ENCODE measurements around the gene IKZF3.
"Not testable (repeated sequence)": the region's sequence is repeated elsewhere in the genome, so short reads cannot be mapped to it uniquely, and the experiment has no call there.

The IKZF3 gene

DNA sequence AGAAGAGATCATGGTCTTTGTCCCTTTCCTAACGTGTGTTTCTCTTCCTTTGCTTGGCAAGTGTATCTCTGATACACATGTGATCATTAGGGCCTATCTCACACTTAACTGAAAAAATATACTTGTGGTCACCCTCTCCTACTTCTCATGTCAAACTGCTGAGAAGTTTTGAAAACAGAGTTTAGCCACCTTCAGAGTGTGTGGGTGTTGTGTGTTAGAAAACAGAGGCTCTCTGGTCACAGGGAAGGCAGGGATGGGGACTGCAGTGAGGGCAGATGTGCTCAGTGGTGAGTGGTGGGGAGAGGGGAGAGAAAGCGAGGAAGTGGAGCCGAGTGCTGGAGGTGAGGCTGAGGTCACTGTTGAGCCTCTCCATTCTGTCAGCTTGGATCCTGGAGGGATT, 97.0 kb downstream of the IKZF3 start:
- peaks cover 87% of the 10 kb centered on the region for H3K79me2 ChIP-seq (ENCODE audit: low read length)
- H3K27ac ChIP-seq (ENCODE audit: low read length), result no peak overlapping the region
- H3K4me1 ChIP-seq (ENCODE audit: low read length), result peaks cover 59% of the 10 kb centered on the region

DNA sequence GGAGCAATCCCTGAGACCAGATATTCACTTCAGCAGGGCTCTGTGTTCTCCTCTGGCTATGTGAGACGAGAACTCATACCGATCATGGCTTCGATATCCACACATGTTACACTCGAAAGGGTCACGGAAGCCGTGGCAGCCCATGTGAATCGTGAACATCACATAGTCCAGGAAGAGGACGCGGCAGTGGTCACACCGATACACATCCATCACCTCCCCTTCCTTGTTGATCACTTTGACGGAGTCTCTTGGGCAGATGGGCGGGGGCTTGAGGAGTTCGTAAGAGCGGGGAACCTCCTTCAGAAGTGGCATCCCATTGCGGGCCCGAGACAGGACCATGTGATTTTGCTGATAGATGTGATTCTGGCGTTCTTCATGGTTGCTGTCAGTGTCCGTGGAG, 98.3 kb downstream of the IKZF3 start:
- Histone ChIP-seq H3K27me3 (ENCODE audit: low read depth, low read length) (no peaks in the 10 kb centered on the region), H3K9me3 (ENCODE audit: insufficient read depth, low read length) (no peaks in the 10 kb centered on the region), H3K27ac (ENCODE audit: low read length) (no peak overlapping the region), H3K79me2 (ENCODE audit: low read length) (peaks cover 82% of the 10 kb centered on the region), H3K9ac (ENCODE audit: low read length) (no peak overlapping the region), H3K36me3 (replicated peaks; ENCODE audit: low read depth, low read length) (peaks cover 71% of the 10 kb centered on the region), H3K4me2 (ENCODE audit: low read length) (no peak overlapping the region), H3K4me3 (ENCODE audit: low read length) (no peak overlapping the region), H3K4me1 (ENCODE audit: low read length) (peaks cover 45% of the 10 kb centered on the region), H2AFZ (ENCODE audit: low read depth, low read length) (no peak overlapping the region), H4K20me1 (ENCODE audit: insufficient read depth, low read length) (peaks cover 19% of the 10 kb centered on the region; the same call in 1 of the 2 replicates)
- TF ChIP-seq EZH2phosphoT487 (IDR thresholded peaks at IDR 0.05; ENCODE audit: low read depth), result no peak
- TF ChIP-seq, protein P1, sequence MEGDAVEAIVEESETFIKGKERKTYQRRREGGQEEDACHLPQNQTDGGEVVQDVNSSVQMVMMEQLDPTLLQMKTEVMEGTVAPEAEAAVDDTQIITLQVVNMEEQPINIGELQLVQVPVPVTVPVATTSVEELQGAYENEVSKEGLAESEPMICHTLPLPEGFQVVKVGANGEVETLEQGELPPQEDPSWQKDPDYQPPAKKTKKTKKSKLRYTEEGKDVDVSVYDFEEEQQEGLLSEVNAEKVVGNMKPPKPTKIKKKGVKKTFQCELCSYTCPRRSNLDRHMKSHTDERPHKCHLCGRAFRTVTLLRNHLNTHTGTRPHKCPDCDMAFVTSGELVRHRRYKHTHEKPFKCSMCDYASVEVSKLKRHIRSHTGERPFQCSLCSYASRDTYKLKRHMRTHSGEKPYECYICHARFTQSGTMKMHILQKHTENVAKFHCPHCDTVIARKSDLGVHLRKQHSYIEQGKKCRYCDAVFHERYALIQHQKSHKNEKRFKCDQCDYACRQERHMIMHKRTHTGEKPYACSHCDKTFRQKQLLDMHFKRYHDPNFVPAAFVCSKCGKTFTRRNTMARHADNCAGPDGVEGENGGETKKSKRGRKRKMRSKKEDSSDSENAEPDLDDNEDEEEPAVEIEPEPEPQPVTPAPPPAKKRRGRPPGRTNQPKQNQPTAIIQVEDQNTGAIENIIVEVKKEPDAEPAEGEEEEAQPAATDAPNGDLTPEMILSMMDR (IDR thresholded peaks at IDR 0.05; ENCODE audit: low read depth, low read length), result no peak

More for the DNA sequence above, 97.0 kb downstream of the IKZF3 start:
- Histone ChIP-seq H2AFZ (ENCODE audit: low read depth, low read length) (no peak overlapping the region), H3K36me3 (replicated peaks; ENCODE audit: low read depth, low read length) (peaks cover 74% of the 10 kb centered on the region), H3K9me3 (ENCODE audit: insufficient read depth, low read length) (no peaks in the 10 kb centered on the region), H3K27me3 (ENCODE audit: low read depth, low read length) (no peaks in the 10 kb centered on the region), H4K20me1 (ENCODE audit: insufficient read depth, low read length) (peaks cover 19% of the 10 kb centered on the region; the same call in 1 of the 2 replicates), H3K4me3 (ENCODE audit: low read length) (no peak overlapping the region), H3K9ac (ENCODE audit: low read length) (no peak overlapping the region), H3K4me2 (ENCODE audit: low read length) (no peak overlapping the region)
- TF ChIP-seq, protein P1 (IDR thresholded peaks at IDR 0.05; ENCODE audit: low read depth, low read length), result no peak
- no peak for TF ChIP-seq EZH2phosphoT487 (IDR thresholded peaks at IDR 0.05; ENCODE audit: low read depth)

DNA sequence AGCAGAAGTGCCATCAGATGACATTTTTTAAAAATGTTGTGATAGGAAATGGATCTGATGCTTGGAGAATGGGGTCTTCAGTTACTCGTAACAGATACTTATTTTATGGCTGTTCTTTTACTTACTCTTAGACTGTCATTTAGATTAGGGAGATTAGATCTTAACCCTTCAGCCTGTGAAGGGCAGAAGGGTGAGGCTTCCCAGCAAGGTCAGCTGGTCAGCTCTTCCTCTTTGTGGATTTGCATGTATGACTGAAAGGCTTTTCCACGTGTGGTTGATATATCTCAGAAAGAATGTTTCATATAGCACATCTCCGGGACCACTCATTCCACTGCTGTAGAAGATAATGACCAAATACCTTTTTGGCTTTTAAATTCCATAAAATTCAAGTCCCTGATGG, 98.9 kb downstream of the IKZF3 start:
- no peaks in the 10 kb centered on the region for H3K27me3 ChIP-seq (ENCODE audit: low read depth, low read length)
- H3K9me3 ChIP-seq (ENCODE audit: insufficient read depth, low read length), result no peaks in the 10 kb centered on the region
- H3K4me2 ChIP-seq (ENCODE audit: low read length), result no peak overlapping the region
- H3K27ac ChIP-seq (ENCODE audit: low read length), result peak overlapping the region; percentile 21; the same call in 1 of the 2 replicates
- H3K4me3 ChIP-seq (ENCODE audit: low read length), result no peak overlapping the region
- no peak overlapping the region for H3K9ac ChIP-seq (ENCODE audit: low read length)
- H3K36me3 ChIP-seq (replicated peaks; ENCODE audit: low read depth, low read length), result peaks cover 75% of the 10 kb centered on the region
- peaks cover 85% of the 10 kb centered on the region for H3K79me2 ChIP-seq (ENCODE audit: low read length)
- H4K20me1 ChIP-seq (ENCODE audit: insufficient read depth, low read length), result peaks cover 19% of the 10 kb centered on the region; the same call in 1 of the 2 replicates
- H3K4me1 ChIP-seq (ENCODE audit: low read length), result peaks cover 39% of the 10 kb centered on the region
- no peak overlapping the region for H2AFZ ChIP-seq (ENCODE audit: low read depth, low read length)
- no peak for TF ChIP-seq EZH2phosphoT487 (IDR thresholded peaks at IDR 0.05; ENCODE audit: low read depth)
- TF ChIP-seq, protein P1 (IDR thresholded peaks at IDR 0.05; ENCODE audit: low read depth, low read length), result no peak

DNA sequence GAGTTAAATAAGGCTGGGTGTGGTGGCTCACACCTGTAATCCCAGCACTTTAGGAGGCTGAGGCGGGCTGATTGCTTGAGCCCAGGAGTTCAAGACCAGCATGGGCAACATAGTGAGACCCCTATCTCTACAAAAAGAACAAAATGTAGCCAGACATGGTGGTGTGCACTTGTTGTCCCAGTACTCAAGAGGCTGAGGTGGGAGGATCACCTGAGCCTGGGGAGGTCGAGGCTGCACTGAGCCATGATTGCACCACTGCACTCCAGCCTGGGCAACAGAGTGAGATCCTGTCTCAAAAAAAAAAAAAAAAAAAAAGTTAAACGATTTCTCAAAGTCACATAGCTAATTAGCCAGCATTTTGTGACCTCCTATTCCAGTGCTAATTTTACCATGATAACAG, 99.9 kb downstream of the IKZF3 start:
- peaks cover 18% of the 10 kb centered on the region; the same call in 1 of the 2 replicates for H4K20me1 ChIP-seq (ENCODE audit: insufficient read depth, low read length)
- peaks cover 87% of the 10 kb centered on the region for H3K79me2 ChIP-seq (ENCODE audit: low read length)
- H3K36me3 ChIP-seq (replicated peaks; ENCODE audit: low read depth, low read length), result peaks cover 75% of the 10 kb centered on the region
- not testable (repeated sequence) for H3K4me3 ChIP-seq (ENCODE audit: low read length); H3K9me3 ChIP-seq (ENCODE audit: insufficient read depth, low read length); H3K4me2 ChIP-seq (ENCODE audit: low read length); H3K9ac ChIP-seq (ENCODE audit: low read length); H3K27ac ChIP-seq (ENCODE audit: low read length); H3K27me3 ChIP-seq (ENCODE audit: low read depth, low read length); H2AFZ ChIP-seq (ENCODE audit: low read depth, low read length)
- H3K4me1 ChIP-seq (ENCODE audit: low read length), result peaks cover 38% of the 10 kb centered on the region
